Hepatocyte (in vitro differentiated cells): ENCODE measurements around the gene SLC2A4.

Source experiments
- CTCF ChIP-seq: fragments of 200-600 bp; sonication (generic); IDR thresholded peaks from 2 replicates; pipeline ENCODE4 v1.5.1; 2016; ENCODE audit warnings: antibody characterized with exemption, mild to moderate bottlenecking; ENCODE audit not compliant: poor library complexity
- EZH2phosphoT487 ChIP-seq: fragments of 200-600 bp; sonication (generic); IDR thresholded peaks from one replicate; pipeline ENCODE4 v1.6.1; 2018; ENCODE audit warnings: antibody characterized with exemption, mild to moderate bottlenecking, low read depth, moderate library complexity; ENCODE audit not compliant: unreplicated experiment, severe bottlenecking

GRCh38 chr17:7263801-7264078, 17.8 kb upstream of the SLC2A4 start:
- TF ChIP-seq EZH2phosphoT487, result no peak
- no peak for TF ChIP-seq CTCF
